Liver (tissue), 9 donors: ENCODE data around the gene ABCG8. TPM values are rescaled to one million over a fixed set of nuclear protein-coding genes. Genes with fewer than 3 reads are reported as not detected.

Experiments used
- DNase-seq: peaks from one replicate; pipeline ENCODE4 v3.0.0-alpha.2; 2017; ENCODE audit warnings: low spot score
- H3K27ac ChIP-seq, 2 donors: one replicate each; pipeline ENCODE4 v1.7.0; 2013; ENCODE audit warnings: inconsistent platforms in 2 of 2, low read length in 2 of 2, control low read depth in 1 of 2, low read depth in 1 of 2, mild to moderate bottlenecking in 1 of 2
- H3K27me3 ChIP-seq, 4 donors: one replicate each; pipeline versions ENCODE4 v1.6.1 to v1.7.0; 2013; ENCODE audit warnings: low read length in 3 of 4, inconsistent platforms in 1 of 4, mild to moderate bottlenecking in 1 of 4, moderate library complexity in 1 of 4; ENCODE audit not compliant: control insufficient read depth in 4 of 4, insufficient read depth in 4 of 4
- H3K36me3 ChIP-seq, 4 donors: one replicate each; pipeline versions ENCODE4 v1.6.1 to v1.7.0; 2013; ENCODE audit warnings: low read length in 3 of 4, mild to moderate bottlenecking in 3 of 4, low read depth in 1 of 4, moderate library complexity in 1 of 4; ENCODE audit not compliant: control insufficient read depth in 4 of 4, insufficient read depth in 3 of 4
- H3K4me1 ChIP-seq, 4 donors: one replicate each; pipeline versions ENCODE4 v1.6.1 to v1.7.0; 2013; ENCODE audit warnings: low read length in 3 of 4, mild to moderate bottlenecking in 3 of 4, moderate library complexity in 1 of 4; ENCODE audit not compliant: control insufficient read depth in 4 of 4, insufficient read depth in 4 of 4
- H3K4me3 ChIP-seq, 3 donors: one replicate each; pipeline versions ENCODE4 v1.6.1 to v1.7.0; 2013; ENCODE audit warnings: low read length in 3 of 3, control low read depth in 1 of 3, low read depth in 1 of 3, mild to moderate bottlenecking in 1 of 3
- H3K9ac ChIP-seq, 2 donors: one replicate each; pipeline ENCODE4 v1.7.0; 2013; ENCODE audit warnings: low read length in 2 of 2, mild to moderate bottlenecking in 2 of 2, moderate library complexity in 2 of 2, control low read depth in 1 of 2, low read depth in 1 of 2
- H3K9me3 ChIP-seq, 4 donors: one replicate each; pipeline versions ENCODE4 v1.6.1 to v1.7.0; 2013; ENCODE audit warnings: low read length in 3 of 4; ENCODE audit not compliant: control insufficient read depth in 4 of 4
- ATF3 ChIP-seq: IDR thresholded peaks from 2 replicates; pipeline ENCODE4 v1.6.1; 2016; ENCODE audit warnings: antibody characterized with exemption
- EGR1 ChIP-seq, 2 donors: IDR thresholded peaks; 2 replicates each; pipeline ENCODE4 v1.6.1; 2016 to 2018; ENCODE audit warnings: antibody characterized with exemption in 2 of 2, low read depth in 2 of 2
- FOXA1 ChIP-seq: IDR thresholded peaks from 2 replicates; pipeline ENCODE4 v1.6.1; 2016; ENCODE audit warnings: antibody characterized with exemption
- FOXA2 ChIP-seq: IDR thresholded peaks from 2 replicates; pipeline ENCODE4 v1.6.1; 2016; ENCODE audit warnings: antibody characterized with exemption
- HNF4A ChIP-seq, 2 donors: conservative IDR thresholded peaks; 2 replicates each; pipeline ENCODE4 v1.6.1; 2016; ENCODE audit warnings: antibody characterized with exemption in 2 of 2, mild to moderate bottlenecking in 2 of 2
- HNF4G ChIP-seq: IDR thresholded peaks from 2 replicates; pipeline ENCODE4 v1.6.1; 2016; ENCODE audit warnings: antibody characterized with exemption
- JUND ChIP-seq, 2 donors: IDR thresholded peaks; 2 replicates each; pipeline ENCODE4 v1.6.1; 2016; ENCODE audit warnings: antibody characterized with exemption in 2 of 2
- MAX ChIP-seq: IDR thresholded peaks from 2 replicates; pipeline ENCODE4 v1.6.1; 2016; ENCODE audit warnings: antibody characterized with exemption
- NR2F2 ChIP-seq: IDR thresholded peaks from 2 replicates; pipeline ENCODE4 v1.6.1; 2016; ENCODE audit warnings: antibody characterized with exemption
- RAD21 ChIP-seq, 2 donors: IDR thresholded peaks; 2 replicates each; pipeline ENCODE4 v1.6.1; 2016; ENCODE audit warnings: antibody characterized with exemption in 2 of 2, mild to moderate bottlenecking in 2 of 2
- REST ChIP-seq: IDR thresholded peaks from 2 replicates; pipeline ENCODE4 v1.6.1; 2016; ENCODE audit warnings: antibody characterized with exemption, mild to moderate bottlenecking
- RXRA ChIP-seq, 2 donors: IDR thresholded peaks; 2 replicates each; pipeline ENCODE4 v1.6.1; 2017 to 2018; ENCODE audit warnings: antibody characterized with exemption in 2 of 2, mild to moderate bottlenecking in 1 of 2
- SP1 ChIP-seq: IDR thresholded peaks from 2 replicates; pipeline ENCODE4 v1.6.1; 2018; ENCODE audit warnings: antibody characterized with exemption, mild to moderate bottlenecking
- ZBTB33 ChIP-seq: IDR thresholded peaks from 2 replicates; pipeline ENCODE4 v1.6.1; 2016; ENCODE audit warnings: antibody characterized with exemption
- WGBS: extraction: QIAGEN DNeasy Blood & Tissue Kit; methylation state at CpG from one replicate; pipeline ENCODE4 v1.1.7; 2013; 5-methylcytosine and 5-hydroxymethylcytosine counted together
- polyA plus RNA-seq, 2 donors: library from polyadenylated mRNA; stranded (reverse) in 1 of 2; unstranded in 1 of 2; fragments of 200-250 nt in 1 of 2; fragments of >200 nt in 1 of 2; fragmentation: Nextera tagmentation in 1 of 2; extraction: Ambion mirVana in 1 of 2; gene quantifications; one replicate each; pipeline versions ENCODE4 v1.2.1 to v1.2.3, GENCODE V29; 2013 to 2015
- total RNA-seq, 2 donors: library from RNA; depleted of rRNA; stranded (reverse); fragments of >200 nt; gene quantifications; one replicate each; pipeline ENCODE4 v1.2.3, GENCODE V29; 2014
- donor health status: healthy.
- donor health status: healthy.
- donor health status: healthy.
- donor health status: healthy.
- donor health status: healthy.

Gene ABCG8
- total and polyA plus RNA-seq, 4 donors = 16.8 to 81.2 (median 37.5) TPM

GRCh38 chr2:43837033-43837432 is 1.7 kb upstream of the ABCG8 start:
- Histone ChIP-seq H3K36me3 (peaks cover 2 to 5% (median 3%) of the 10 kb centered on the region in 4 donors), H3K27me3 (no peaks in the 10 kb centered on the region), H3K9ac (peak overlapping the region; percentile 28 to 91), H3K9me3 (no peaks in the 10 kb centered on the region), H3K4me1 (peaks cover 3 to 56% (median 40%) of the 10 kb centered on the region in 4 donors), H3K27ac (no peak overlapping the region), H3K4me3 (peak overlapping the region in 2 of 3 donors; percentile 58 to 77)
- DNase-seq = no peak
- no peak for TF ChIP-seq NR2F2
- 39% methylated on average over 4 of the region's 4 CpGs for WGBS

- H3K27ac ChIP-seq = peak overlapping the region; percentile 85 to 89
- H3K36me3 ChIP-seq = peaks cover 0 to 2% (median under 1%) of the 10 kb centered on the region in 4 donors
- TF ChIP-seq RAD21 (IDR thresholded peaks at IDR 0.05) (peak in 1 of 2 donors; percentile 40), NR2F2 (no peak)
- H3K9me3 ChIP-seq = no peaks in the 10 kb centered on the region
- no peak for DNase-seq
- peak overlapping the region; percentile 15 to 77 (median 58) for H3K4me3 ChIP-seq
- H3K9ac ChIP-seq = peak overlapping the region; percentile 50 to 91
- WGBS = 40% methylated on average over 21 of the region's 21 CpGs
- no peaks in the 10 kb centered on the region for H3K27me3 ChIP-seq
- H3K4me1 ChIP-seq = peaks cover 3 to 64% (median 46%) of the 10 kb centered on the region in 4 donors
Observed at GRCh38 chr2:43837831-43838559, 776 bp upstream of the ABCG8 start.

GRCh38 chr2:43839776-43840564 is 1.2 kb downstream of the ABCG8 start:
- peak overlapping the region; percentile 51 to 77 (median 58) for H3K4me3 ChIP-seq

More at GRCh38 chr2:43839776-43840564, 1.2 kb downstream of the ABCG8 start:
- H3K9ac ChIP-seq = peak overlapping the region; percentile 71 to 99
- no peaks in the 10 kb centered on the region for H3K9me3 ChIP-seq
- TF ChIP-seq REST = no peak
- no peak for TF ChIP-seq HNF4A (conservative IDR thresholded peaks at IDR 0.05)
- TF ChIP-seq FOXA2 = no peak
- TF ChIP-seq EGR1 (IDR thresholded peaks at IDR 0.05; ENCODE audit: low read depth in 2 of 2) = no peak
- no peak for TF ChIP-seq ATF3
- TF ChIP-seq RAD21 (IDR thresholded peaks at IDR 0.05) = no peak
- TF ChIP-seq SP1 = no peak
- no peak for TF ChIP-seq ZBTB33
- TF ChIP-seq NR2F2 = no peak
- TF ChIP-seq JUND (IDR thresholded peaks at IDR 0.05) = no peak
- TF ChIP-seq HNF4G = no peak
- TF ChIP-seq FOXA1 = no peak
- no peak for TF ChIP-seq RXRA (IDR thresholded peaks at IDR 0.05)
- TF ChIP-seq MAX = no peak
- H3K4me1 ChIP-seq = peaks cover 3 to 77% (median 54%) of the 10 kb centered on the region in 4 donors
- no peaks in the 10 kb centered on the region for H3K27me3 ChIP-seq
- peaks cover 0 to 2% (median 0%) of the 10 kb centered on the region in 4 donors for H3K36me3 ChIP-seq
- DNase-seq = no peak
- 36% methylated on average over 14 of the region's 14 CpGs for WGBS
- peak overlapping the region; percentile 85 to 89 for H3K27ac ChIP-seq
